Head of caudate nucleus (tissue), 42 donors: Measurements from ENCODE around the gene FGF19.

ENCODE experiments used
- DNase-seq, 42 donors: peaks; one replicate each; pipeline versions ENCODE4 v3.0.0 to v3.0.0-alpha.2; 2020 to 2021; ENCODE audit warnings: mixed read lengths in 7 of 42
- intact Hi-C: fragments of 100-400 bp; cut with DNase I; formaldehyde crosslinking; loops from one replicate; pipeline ENCODE4 v1.15.0; 2022

The FGF19 gene

DNA sequence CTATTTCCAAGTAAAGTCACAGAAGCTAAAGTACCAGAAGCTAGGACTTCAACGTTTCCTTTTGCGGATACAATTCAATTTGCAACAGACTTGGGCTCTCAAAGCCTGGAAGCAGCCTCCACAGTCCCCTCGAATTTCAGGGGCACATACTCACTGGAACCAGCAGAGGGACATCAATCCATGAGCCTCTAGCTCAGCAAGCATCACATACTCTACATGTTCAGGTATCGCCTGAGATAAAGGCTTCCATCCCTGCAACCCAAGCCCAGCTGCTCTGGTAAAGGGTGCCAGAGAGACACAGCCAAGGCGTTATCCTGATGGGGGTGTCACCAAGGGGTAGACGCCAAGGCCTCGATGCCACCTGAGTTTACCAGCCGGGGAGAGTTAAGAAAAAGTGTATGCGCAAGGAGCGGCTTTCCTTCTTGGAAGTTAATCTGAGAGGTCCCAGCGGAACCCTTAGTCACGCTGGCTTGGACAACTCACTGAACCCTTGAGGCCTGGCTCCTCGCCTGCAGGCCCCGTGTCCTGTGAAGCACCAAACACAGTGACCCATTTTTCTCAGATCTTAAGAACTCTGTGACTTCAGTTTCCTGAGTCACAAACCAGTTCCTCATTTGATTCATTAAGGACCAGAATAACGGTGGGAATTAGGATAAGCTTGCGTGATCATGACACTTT is 41.7 kb downstream of the FGF19 start:
- intact Hi-C loops = no loop called here

DNA sequence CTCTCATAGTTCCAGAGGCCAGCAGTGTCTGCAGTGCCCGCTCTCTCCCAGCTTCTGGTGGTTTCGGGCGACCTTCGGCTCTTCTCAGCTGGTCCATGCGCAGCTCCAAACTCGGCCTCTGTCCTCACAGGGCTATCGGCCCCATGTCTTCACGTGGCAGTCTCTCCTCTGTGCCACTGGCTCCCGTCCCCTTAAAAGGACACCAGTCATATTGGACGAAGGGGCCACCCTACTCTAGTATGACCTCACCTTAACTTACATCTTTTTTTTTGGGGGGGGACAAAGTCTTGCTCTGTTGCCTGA is 42.5 kb downstream of the FGF19 start:
- no peak for DNase-seq
- intact Hi-C loops = no loop called here

More for the DNA sequence above, 41.7 kb downstream of the FGF19 start:
- DNase-seq = peak in 5 of 42 donors; percentile 22 to 67 (median 44)

DNA sequence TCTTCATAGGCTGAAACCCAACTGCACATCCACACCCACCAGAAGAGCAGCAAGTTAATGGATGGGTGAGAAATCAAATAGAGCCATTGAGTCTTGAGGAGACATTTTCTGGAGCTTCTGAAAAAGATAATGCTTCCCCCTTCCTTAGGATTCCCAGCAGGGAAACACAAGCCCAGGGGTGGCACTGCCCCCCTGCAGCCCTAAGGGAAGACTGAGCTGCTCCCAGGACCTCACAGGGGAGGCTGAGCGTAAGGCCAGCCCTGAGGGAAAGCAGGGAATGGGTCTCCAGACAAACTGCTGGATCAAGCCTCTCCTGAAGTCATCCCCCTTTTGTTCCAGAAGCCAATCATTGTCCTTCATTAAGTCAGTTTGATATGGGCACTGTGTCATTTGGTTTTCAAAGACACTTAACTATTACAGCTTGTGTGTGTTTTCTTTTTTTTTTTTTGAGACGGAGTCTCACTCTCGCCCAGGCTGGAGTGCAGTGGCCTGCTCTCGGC is 43.8 kb downstream of the FGF19 start:
- DNase-seq = no peak

DNA sequence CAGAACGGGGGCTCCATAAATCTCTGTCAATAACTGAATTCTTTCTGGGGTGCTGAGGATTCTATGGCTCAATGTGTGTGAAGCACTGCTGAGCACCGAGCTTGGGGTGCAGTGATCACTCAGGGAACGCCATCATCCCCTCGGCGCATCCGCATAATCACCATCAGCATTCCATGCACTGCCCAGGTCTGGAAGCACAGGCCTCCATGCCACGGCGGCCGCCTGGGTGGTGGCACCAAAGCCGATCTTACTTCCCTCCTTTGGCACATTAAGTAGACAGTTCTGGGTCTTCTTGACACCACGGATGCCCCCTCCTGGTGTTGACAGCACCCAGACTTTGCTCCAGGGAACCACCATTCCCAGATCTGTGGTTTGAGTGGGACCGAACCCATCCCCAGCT is 44.2 kb downstream of the FGF19 start:
- intact Hi-C loops = no loop called here
- no peak for DNase-seq

More for the DNA sequence above, 43.8 kb downstream of the FGF19 start:
- intact Hi-C loops = no loop called here

DNA sequence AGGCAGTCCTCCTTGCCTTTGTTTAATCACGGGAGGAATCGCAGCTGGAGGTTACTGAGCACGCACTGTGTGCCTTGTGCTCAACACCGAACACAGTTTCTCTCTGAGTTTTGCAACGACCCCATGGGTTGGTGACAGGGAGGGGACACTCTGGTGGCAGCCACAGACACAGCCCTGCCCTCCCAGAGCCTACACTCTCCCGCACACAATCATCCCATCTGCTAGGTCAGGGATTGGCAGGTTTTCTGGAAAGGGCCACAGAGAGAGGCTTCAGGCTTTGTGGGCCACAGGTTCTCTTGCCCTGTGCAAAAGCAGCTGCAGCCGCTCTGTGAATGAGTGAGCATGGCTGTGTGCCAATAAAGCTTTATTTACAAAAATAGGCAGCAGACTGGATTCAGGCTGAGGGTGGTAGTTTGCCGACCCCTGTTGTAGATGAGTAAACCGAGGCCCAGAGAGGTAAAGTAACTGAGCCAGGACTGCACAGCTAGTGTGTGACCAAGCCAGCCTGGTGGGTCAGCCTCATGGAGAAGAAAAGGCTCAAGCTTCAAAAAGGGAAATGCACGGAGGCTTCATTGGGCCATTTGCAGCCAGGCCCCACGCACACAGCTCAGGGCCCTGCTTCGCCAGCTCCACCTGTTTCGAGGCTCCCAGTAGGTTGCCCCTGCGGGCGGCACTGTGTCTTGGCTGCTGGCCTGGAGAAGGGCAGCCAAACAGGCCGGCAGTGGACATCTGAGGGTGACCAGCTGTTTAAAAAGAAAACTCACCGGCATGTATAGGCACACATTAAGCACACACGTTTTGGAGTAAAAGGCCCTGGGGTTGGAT is 45.0 kb downstream of the FGF19 start:
- peak in 1 of 42 donors; percentile 3 for DNase-seq
- intact Hi-C loops = no loop called here

DNA sequence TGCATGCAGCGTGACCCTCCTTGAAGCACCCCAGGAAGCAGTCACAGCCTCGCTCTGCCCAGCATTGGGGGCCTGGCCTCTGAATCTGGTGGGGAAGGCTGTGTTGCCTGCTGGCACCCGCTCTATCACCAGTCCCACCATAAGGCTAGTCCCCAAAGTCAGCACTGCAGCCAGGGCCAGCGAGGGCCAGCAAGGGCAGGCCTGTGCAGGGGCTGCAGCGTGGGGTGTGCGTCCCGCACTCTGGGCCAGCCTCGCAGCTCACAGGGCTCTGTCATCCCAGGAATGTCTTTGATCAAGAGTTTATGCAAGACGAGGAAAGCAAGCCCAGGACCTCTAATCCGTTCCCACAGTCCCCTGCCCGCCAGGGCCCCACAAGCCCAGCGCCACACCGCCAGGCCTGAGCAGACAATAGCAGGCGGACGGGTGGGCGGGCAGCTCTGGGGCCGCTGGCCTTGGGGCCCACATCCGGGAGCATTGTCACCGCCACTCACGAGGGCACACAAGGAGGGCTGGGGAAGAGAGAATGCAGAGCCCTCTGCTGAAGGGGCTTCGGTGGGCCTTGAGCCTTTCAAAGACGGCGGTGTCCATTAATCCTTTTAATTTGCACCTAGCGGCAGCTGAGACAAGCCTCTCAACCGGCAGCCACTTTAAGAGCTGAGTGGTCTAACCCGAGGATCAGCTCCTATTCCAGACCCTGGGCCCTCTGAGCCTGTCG is 45.8 kb downstream of the FGF19 start:
- no peak for DNase-seq
- intact Hi-C loops = no loop called here

DNA sequence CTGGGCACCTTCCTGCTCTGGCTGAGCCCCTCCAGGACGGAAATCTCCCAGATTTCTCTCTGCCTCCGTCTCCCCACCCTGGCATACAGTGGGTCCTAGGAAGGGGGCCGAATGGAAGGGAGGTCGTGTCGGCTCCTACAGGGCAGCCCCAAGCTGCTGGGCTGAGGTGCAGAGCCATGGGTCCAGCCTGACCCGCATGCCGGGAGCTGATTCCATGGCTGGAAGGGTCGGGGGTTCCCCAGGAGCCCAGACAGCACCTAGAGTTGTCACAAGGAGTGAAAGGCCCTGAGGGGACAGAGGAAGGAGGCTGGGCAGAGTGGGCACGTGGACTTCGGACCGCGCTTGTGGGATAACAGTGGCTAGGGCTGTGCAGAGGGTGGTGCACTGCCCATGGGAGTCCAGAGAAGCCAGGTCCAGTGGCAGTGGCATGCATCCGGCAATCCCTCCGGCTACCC is 46.3 kb downstream of the FGF19 start:
- no peak for DNase-seq
- intact Hi-C loops = no loop called here

DNA sequence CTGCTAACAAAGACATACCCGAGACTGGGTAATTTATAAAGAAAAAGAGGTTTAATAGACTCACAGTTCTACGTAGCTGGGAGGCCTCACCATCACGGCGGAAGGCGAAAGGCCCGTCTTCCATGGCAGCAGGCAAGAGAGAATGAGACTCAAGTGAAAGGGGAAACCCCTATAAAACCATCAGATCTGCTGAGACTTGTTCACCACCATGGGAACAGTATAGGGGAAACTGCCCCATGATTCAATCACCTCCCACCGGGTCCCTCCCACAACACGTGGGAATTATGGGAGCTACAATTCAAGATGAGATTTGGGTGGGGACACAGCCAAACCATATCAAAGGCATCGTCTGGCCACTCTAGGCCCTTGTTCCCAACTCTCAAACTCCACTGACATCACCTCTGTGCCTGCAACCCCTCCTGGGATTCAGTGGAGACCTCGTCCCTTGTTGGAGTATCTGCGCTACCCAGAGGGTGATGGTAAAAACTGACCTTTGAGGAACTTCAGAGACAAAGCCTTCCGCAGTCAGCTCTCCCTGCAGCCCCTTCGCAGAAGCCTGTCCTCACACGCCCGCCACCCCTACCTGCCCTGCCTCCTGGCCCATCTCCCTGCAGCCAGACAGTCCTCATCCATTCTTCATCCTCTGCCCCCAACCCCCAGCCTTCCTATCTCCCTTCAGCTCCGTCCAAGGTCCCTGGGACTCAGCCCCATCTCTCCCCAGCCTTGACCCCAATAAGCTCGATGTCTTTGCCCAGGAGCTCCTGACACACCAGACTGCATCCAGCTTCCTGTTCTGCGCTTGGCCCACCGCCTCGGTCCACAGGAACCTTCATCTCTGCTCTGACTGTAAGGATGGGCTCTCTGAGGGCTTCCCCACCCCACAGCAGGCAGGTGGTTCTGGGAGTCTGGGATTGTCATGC is 47.0 kb downstream of the FGF19 start:
- no peak for DNase-seq
- intact Hi-C loops = no loop called here

DNA sequence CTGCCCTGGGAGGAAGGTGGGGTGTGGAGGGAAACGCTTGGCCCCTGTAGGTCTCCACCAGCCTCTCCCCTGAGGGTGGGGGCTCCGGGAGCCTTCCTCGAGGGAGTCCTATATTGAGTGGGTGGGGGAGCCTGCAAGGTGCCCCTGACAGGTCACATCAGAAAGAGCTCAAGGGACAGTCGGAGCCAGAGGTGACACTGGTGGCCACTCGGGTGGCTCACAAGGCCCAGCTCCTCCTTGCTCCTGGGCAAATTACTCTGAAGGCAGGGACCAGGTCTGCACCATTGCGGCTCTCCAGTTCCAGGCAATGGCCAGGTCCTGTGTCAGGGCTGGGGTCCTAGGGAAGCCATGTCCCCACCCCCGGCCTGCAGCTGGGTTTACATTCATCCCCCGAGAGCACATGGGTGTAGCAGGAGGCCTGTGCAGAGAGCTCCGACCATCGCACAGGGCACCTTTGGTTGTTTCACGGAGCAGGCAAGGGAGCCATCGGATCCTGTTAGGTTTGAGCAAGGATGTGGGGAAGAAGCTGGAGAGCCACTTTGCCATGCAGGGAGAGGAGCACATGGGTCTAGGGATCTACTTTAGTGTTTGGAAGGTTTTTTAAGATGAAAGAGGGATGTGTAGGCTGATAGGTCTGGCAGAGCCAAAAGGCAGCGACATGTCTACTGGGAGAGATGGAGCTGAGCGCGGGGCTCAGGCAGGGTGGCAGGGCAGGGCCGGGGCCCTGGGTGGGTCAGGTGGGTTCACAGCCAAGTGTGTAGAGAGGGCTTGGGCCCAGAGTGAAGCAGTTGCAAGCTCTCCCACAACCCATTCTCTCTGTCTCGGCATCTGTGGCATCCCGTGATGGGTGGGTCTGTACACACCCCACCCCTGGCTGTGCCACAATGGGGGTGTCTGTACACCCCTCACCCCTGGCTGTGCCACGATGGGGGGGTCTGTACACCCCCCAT is 48.1 kb downstream of the FGF19 start:
- intact Hi-C loops = no loop called here
- DNase-seq = no peak

DNA sequence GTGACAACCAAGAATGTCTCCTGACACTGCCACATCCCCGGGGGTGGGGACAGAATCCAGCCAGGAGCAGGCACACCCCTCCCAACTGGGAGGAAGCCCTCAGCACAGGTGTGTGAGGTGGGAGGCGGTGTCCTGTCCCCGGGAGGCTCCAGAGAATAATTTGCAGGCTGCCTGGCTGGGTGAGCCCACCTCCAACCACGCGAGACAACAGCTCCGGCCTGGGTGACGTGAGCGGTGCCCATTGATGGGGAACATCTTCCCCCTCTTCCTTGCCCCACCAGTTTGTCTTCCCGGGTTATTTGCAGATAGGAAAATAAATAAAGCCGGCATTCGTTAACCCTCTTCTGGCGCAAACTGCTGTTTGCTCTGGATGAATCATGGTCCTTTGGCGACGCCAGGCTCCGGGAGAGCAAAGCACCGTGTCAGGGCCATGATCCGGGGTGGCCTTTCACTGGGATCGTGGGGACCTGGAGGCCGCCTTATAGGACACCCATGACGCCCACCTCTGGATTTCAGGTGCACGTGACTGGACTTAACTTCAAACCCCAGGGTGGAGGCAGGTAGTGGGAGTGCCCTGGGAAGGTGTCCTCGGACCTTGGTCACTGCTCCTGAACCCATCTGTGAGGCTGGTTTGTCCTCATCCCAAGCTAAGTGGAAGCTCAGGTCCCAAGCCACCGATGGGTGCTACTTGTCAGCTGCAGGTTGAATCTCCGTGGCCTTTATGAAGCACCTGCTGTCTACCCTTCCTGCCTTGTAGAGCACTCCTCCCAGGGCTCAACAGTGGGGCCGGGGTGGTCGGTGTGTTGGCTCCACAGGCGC is 49.0 kb downstream of the FGF19 start:
- peak in 1 of 42 donors; percentile 10 for DNase-seq
- intact Hi-C loops = no loop called here

DNA sequence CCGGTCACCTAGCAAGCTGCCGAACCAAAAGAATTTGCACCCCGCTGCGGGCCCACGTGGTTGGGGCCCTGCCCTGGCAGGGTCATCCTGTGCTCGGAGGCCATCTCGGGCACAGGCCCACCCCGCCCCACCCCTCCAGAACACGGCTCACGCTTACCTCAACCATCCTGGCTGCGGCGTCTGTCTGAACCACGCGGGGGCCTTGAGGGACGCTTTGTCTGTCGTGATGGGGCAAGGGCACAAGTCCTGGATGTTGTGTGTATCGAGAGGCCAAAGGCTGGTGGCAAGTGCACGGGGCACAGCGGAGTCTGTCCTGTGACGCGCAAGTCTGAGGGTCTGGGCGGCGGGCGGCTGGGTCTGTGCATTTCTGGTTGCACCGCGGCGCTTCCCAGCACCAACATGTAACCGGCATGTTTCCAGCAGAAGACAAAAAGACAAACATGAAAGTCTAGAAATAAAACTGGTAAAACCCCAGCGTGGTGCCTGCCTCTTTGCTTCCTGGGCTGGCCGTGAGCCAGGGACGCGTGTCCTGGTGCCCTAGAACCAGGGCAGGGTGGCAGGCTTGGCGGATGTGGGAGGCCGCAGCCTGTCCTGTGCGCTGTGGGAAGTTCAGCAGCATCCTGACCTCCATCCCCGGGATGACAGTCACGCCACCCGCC is 49.7 kb downstream of the FGF19 start:
- intact Hi-C loops = no loop called here

DNA sequence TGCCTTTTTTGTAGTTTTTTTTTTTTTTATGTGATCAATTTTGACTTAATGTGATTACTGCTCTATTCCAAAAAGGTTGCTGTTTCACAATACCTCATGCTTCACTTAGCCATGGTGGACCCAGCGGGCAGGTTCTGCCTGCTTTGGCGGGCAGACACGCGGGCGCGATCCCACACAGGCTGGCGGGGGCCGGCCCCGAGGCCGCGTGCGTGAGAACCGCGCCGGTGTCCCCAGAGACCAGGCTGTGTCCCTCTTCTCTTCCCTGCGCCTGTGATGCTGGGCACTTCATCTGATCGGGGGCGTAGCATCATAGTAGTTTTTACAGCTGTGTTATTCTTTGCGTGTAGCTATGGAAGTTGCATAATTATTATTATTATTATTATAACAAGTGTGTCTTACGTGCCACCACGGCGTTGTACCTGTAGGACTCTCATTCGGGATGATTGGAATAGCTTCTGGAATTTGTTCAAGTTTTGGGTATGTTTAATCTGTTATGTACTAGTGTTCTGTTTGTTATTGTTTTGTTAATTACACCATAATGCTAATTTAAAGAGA is 50.3 kb downstream of the FGF19 start:
- intact Hi-C loops = no loop called here
- no peak for DNase-seq

More for the DNA sequence above, 49.7 kb downstream of the FGF19 start:
- DNase-seq = no peak

DNA sequence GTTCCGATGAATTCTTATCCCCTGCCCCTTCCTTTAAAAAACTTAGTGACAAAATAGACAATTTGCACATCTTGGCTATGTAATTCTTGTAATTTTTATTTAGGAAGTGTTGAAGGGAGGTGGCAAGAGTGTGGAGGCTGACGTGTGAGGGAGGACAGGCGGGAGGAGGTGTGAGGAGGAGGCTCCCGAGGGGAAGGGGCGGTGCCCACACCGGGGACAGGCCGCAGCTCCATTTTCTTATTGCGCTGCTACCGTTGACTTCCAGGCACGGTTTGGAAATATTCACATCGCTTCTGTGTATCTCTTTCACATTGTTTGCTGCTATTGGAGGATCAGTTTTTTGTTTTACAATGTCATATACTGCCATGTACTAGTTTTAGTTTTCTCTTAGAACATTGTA is 50.8 kb downstream of the FGF19 start:
- intact Hi-C loops = no loop called here
- no peak for DNase-seq

DNA sequence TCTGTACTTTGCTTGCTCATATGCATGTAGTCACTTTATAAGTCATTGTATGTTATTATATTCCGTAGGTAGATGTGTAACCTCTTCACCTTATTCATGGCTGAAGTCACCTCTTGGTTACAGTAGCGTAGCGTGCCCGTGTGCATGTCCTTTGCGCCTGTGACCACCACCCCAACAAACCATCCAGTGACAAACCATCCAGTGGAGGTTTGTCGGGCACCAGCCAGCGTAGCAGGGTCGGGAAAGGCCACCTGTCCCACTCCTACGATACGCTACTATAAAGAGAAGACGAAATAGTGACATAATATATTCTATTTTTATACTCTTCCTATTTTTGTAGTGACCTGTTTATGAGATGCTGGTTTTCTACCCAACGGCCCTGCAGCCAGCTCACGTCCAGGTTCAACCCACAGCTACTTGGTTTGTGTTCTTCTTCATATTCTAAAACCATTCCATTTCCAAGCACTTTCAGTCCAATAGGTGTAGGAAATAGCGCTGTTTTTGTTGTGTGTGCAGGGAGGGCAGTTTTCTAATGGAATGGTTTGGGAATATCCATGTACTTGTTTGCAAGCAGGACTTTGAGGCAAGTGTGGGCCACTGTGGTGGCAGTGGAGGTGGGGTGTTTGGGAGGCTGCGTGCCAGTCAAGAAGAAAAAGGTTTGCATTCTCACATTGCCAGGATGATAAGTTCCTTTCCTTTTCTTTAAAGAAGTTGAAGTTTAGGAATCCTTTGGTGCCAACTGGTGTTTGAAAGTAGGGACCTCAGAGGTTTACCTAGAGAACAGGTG is 51.8 kb downstream of the FGF19 start:
- DNase-seq = no peak
- intact Hi-C loops = no loop called here

DNA sequence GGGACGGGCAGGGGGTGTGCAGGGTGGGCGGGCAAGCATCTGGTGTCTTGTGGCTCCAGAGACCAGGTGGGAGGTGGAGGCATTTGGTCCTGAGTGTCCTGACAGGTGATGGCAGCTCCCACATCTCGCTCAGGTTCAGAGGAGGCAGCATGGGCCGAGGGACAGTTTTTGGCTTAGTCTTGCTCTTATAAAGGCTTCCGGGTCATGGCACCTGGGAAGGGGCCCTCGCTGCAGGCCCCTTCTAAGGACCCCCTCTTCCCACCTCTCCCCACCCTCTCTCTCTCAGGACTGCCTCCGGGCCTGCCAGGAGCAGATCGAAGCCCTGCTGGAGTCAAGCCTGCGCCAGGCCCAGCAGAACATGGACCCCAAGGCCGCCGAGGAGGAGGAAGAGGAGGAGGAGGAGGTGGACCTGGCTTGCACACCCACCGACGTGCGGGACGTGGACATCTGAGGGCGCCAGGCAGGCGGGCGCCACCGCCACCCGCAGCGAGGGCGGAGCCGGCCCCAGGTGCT is 52.9 kb downstream of the FGF19 start:
- intact Hi-C loops = no loop called here
- DNase-seq = no peak
